ENCODE results near the gene KDELR3. TPM values are rescaled to one million over a fixed set of nuclear protein-coding genes. Genes with fewer than 3 reads are reported as not detected.

KDELR3 gene
- total and polyA plus RNA-seq, 4 donors = 4.4 to 16.4 (median 8.8) TPM

- no peak for DNase-seq
- no peak for TF ChIP-seq CTCF (IDR thresholded peaks at IDR 0.05; ENCODE audit: control extremely low read depth, extremely low read depth)
- no peaks in the 10 kb centered on the region for H3K36me3 ChIP-seq (ENCODE audit: control insufficient read depth in 4 of 4, insufficient read depth in 4 of 4, low read length in 4 of 4)
Observed at GRCh38 chr22:38456272-38456835, 11.5 kb upstream of the KDELR3 start.

GRCh38 chr22:38456841-38457699 lies 10.8 kb upstream of the KDELR3 start:
- ATAC-seq (ENCODE audit: insufficient read depth, low FRiP score) (no peak), DNase-seq (no peak)
- Histone ChIP-seq H3K4me1 (ENCODE audit: control insufficient read depth in 5 of 5, insufficient read depth in 5 of 5, low read length in 5 of 5) (peaks cover 0 to 10% (median 4%) of the 10 kb centered on the region in 5 donors), H3K27me3 (ENCODE audit: control insufficient read depth in 3 of 3, insufficient read depth in 3 of 3, low read length in 2 of 3) (peaks cover 0 to 67% (median 57%) of the 10 kb centered on the region in 3 donors), H3K9ac (ENCODE audit: insufficient read depth in 1 of 2, low read length in 2 of 2) (no peak overlapping the region), H3K4me3 (no peak overlapping the region), H3K9me3 (ENCODE audit: control insufficient read depth in 4 of 4, insufficient read depth in 3 of 4, low read length in 3 of 4) (peaks cover 0 to 3% (median 0%) of the 10 kb centered on the region in 4 donors), H3K27ac (ENCODE audit: low read depth in 1 of 2, low read length in 1 of 2) (no peak overlapping the region), H3K36me3 (ENCODE audit: control insufficient read depth in 4 of 4, insufficient read depth in 4 of 4, low read length in 4 of 4) (no peaks in the 10 kb centered on the region)
- 81 to 84% methylated on average over 14 of the region's 14 CpGs for WGBS, 2 donors
- TF ChIP-seq CTCF (IDR thresholded peaks at IDR 0.05; ENCODE audit: control extremely low read depth, extremely low read depth) = no peak

More at GRCh38 chr22:38456272-38456835, 11.5 kb upstream of the KDELR3 start:
- 37 to 49% methylated on average over 17 of the region's 17 CpGs for WGBS, 2 donors
- Histone ChIP-seq H3K27me3 (ENCODE audit: control insufficient read depth in 3 of 3, insufficient read depth in 3 of 3, low read length in 2 of 3) (peaks cover 0 to 67% (median 58%) of the 10 kb centered on the region in 3 donors), H3K27ac (ENCODE audit: low read depth in 1 of 2, low read length in 1 of 2) (no peak overlapping the region), H3K9me3 (ENCODE audit: control insufficient read depth in 4 of 4, insufficient read depth in 3 of 4, low read length in 3 of 4) (peaks cover 0 to 3% (median 0%) of the 10 kb centered on the region in 4 donors), H3K9ac (ENCODE audit: insufficient read depth in 1 of 2, low read length in 2 of 2) (no peak overlapping the region), H3K4me1 (ENCODE audit: control insufficient read depth in 5 of 5, insufficient read depth in 5 of 5, low read length in 5 of 5) (peaks cover 0 to 7% (median 4%) of the 10 kb centered on the region in 5 donors), H3K4me3 (no peak overlapping the region)
- ATAC-seq (ENCODE audit: insufficient read depth, low FRiP score) = no peak

- no peak overlapping the region for H3K9ac ChIP-seq (ENCODE audit: insufficient read depth in 1 of 2, low read length in 2 of 2)
- peaks cover 0 to 13% (median 6%) of the 10 kb centered on the region in 5 donors for H3K4me1 ChIP-seq (ENCODE audit: control insufficient read depth in 5 of 5, insufficient read depth in 5 of 5, low read length in 5 of 5)
- ATAC-seq (ENCODE audit: insufficient read depth, low FRiP score) = no peak
- peaks cover 0 to 51% (median 44%) of the 10 kb centered on the region in 3 donors for H3K27me3 ChIP-seq (ENCODE audit: control insufficient read depth in 3 of 3, insufficient read depth in 3 of 3, low read length in 2 of 3)
- no peak for DNase-seq
- H3K36me3 ChIP-seq (ENCODE audit: control insufficient read depth in 4 of 4, insufficient read depth in 4 of 4, low read length in 4 of 4) = no peaks in the 10 kb centered on the region
- no peak overlapping the region for H3K27ac ChIP-seq (ENCODE audit: low read depth in 1 of 2, low read length in 1 of 2)
- 50 to 67% methylated on average over 8 of the region's 8 CpGs for WGBS, 2 donors
- H3K4me3 ChIP-seq = no peak overlapping the region
- TF ChIP-seq CTCF (IDR thresholded peaks at IDR 0.05; ENCODE audit: control extremely low read depth, extremely low read depth) = no peak
- H3K9me3 ChIP-seq (ENCODE audit: control insufficient read depth in 4 of 4, insufficient read depth in 3 of 4, low read length in 3 of 4) = no peaks in the 10 kb centered on the region
Observed at GRCh38 chr22:38460426-38460840, 7.5 kb upstream of the KDELR3 start.

All from lung (tissue), 12 donors.